Liver (tissue), 3 donors: ENCODE measurements around the gene SLC2A6.

Experiments
- EGR1 ChIP-seq, 2 donors: IDR thresholded peaks; 2 replicates each; pipeline ENCODE4 v1.6.1; 2016 to 2018; ENCODE audit warnings: antibody characterized with exemption in 2 of 2, low read depth in 2 of 2
- FOXA1 ChIP-seq: IDR thresholded peaks from 2 replicates; pipeline ENCODE4 v1.6.1; 2016; ENCODE audit warnings: antibody characterized with exemption
- MAX ChIP-seq: IDR thresholded peaks from 2 replicates; pipeline ENCODE4 v1.6.1; 2016; ENCODE audit warnings: antibody characterized with exemption
- RXRA ChIP-seq, 2 donors: IDR thresholded peaks; 2 replicates each; pipeline ENCODE4 v1.6.1; 2017 to 2018; ENCODE audit warnings: antibody characterized with exemption in 2 of 2, mild to moderate bottlenecking in 1 of 2
- YY1 ChIP-seq: IDR thresholded peaks from 2 replicates; pipeline ENCODE4 v1.6.1; 2016; ENCODE audit warnings: antibody characterized with exemption, mild to moderate bottlenecking
- TF ChIP-seq, protein P1 (sequence below): fragments of 150-350 bp; IDR thresholded peaks from 2 replicates; pipeline ENCODE4 v1.5.1; 2017; ENCODE audit warnings: improper control_type of control experiment, low read depth, low read length; ENCODE audit not compliant: missing input control
- donor health status: healthy.
- donor health status: healthy.

- TF ChIP-seq FOXA1 (no peak), MAX (no peak), RXRA (IDR thresholded peaks at IDR 0.05) (no peak), EGR1 (IDR thresholded peaks at IDR 0.05; ENCODE audit: low read depth in 2 of 2) (no peak), YY1 (no peak)
- TF ChIP-seq, protein P1, sequence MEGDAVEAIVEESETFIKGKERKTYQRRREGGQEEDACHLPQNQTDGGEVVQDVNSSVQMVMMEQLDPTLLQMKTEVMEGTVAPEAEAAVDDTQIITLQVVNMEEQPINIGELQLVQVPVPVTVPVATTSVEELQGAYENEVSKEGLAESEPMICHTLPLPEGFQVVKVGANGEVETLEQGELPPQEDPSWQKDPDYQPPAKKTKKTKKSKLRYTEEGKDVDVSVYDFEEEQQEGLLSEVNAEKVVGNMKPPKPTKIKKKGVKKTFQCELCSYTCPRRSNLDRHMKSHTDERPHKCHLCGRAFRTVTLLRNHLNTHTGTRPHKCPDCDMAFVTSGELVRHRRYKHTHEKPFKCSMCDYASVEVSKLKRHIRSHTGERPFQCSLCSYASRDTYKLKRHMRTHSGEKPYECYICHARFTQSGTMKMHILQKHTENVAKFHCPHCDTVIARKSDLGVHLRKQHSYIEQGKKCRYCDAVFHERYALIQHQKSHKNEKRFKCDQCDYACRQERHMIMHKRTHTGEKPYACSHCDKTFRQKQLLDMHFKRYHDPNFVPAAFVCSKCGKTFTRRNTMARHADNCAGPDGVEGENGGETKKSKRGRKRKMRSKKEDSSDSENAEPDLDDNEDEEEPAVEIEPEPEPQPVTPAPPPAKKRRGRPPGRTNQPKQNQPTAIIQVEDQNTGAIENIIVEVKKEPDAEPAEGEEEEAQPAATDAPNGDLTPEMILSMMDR, result no peak
Measured at GRCh38 chr9:133474853-133475252, 4.0 kb downstream of the SLC2A6 start.
